ENCODE data around the gene CD1B.

DNA sequence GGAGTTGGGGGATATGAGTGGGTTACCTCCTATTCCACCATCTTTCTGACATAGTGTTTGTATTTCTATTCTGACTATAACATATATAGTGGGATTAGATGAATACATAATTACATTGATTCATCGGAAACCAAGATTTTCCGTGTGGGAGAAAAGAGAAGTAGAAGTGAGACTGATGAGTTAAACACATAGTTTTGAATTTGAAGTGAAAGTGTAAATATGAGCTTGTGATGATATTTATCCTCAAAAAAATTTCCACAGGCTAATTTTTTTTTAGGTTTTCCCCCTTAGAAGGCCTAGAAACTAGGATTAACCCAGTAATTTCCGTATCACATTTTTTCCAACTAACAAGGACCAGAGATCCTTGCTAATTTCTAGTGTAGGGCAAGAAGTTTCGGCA is 6.9 kb downstream of the CD1B start:
- TF ChIP-seq, protein P1, sequence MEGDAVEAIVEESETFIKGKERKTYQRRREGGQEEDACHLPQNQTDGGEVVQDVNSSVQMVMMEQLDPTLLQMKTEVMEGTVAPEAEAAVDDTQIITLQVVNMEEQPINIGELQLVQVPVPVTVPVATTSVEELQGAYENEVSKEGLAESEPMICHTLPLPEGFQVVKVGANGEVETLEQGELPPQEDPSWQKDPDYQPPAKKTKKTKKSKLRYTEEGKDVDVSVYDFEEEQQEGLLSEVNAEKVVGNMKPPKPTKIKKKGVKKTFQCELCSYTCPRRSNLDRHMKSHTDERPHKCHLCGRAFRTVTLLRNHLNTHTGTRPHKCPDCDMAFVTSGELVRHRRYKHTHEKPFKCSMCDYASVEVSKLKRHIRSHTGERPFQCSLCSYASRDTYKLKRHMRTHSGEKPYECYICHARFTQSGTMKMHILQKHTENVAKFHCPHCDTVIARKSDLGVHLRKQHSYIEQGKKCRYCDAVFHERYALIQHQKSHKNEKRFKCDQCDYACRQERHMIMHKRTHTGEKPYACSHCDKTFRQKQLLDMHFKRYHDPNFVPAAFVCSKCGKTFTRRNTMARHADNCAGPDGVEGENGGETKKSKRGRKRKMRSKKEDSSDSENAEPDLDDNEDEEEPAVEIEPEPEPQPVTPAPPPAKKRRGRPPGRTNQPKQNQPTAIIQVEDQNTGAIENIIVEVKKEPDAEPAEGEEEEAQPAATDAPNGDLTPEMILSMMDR (conservative IDR thresholded peaks at IDR 0.05; ENCODE audit: low read length), result no peak
- no peak for TF ChIP-seq EZH2phosphoT487 (IDR thresholded peaks at IDR 0.05; ENCODE audit: borderline replicate concordance)
